GM13977 (cell line): Measurements from ENCODE around the gene FBXW5.

Experiments
- DNase-seq: peaks from one replicate; pipeline ENCODE4 v3.0.0; 2012; ENCODE audit warnings: low spot score
- CTCF ChIP-seq: IDR thresholded peaks from 2 replicates; pipeline ENCODE4 v1.5.1; 2012; ENCODE audit warnings: mild to moderate bottlenecking, control low read depth; ENCODE audit not compliant: insufficient read depth; ENCODE audit errors: extremely low read depth, missing control alignments
- in situ Hi-C: fragments of 300-500 bp; cut with MboI; formaldehyde crosslinking; loops from one replicate; pipeline ENCODE4 v1.12.0; 2022; ENCODE audit warnings: low sequenced_read_pairs, low pct_unique_long_range_greater_than_20kb, mixed read lengths, inconsistent platforms; ENCODE audit not compliant: unreplicated experiment

FBXW5 gene

GRCh38 chr9:136953771-136954269 is 9.3 kb upstream of the FBXW5 start:
- no peak for TF ChIP-seq CTCF
- in situ Hi-C loops, result no loop called here
- DNase-seq, result no peak

- DNase-seq, result no peak
- in situ Hi-C loops, result no loop called here
- no peak for TF ChIP-seq CTCF
Measured at GRCh38 chr9:136952876-136953770, 8.6 kb upstream of the FBXW5 start.

- in situ Hi-C loops, result no loop called here
- DNase-seq, result no peak
- TF ChIP-seq CTCF, result no peak
Measured at GRCh38 chr9:136952321-136952850, 7.8 kb upstream of the FBXW5 start.

GRCh38 chr9:136951541-136952320 is 7.2 kb upstream of the FBXW5 start, which contains the start of gene LCN12:
LCN12 (plus strand) TSS chr9:136952273; CDS start chr9:136952328, 55 bp downstream.
- no peak for DNase-seq
- in situ Hi-C loops, result no loop called here
- no peak for TF ChIP-seq CTCF

DNA sequence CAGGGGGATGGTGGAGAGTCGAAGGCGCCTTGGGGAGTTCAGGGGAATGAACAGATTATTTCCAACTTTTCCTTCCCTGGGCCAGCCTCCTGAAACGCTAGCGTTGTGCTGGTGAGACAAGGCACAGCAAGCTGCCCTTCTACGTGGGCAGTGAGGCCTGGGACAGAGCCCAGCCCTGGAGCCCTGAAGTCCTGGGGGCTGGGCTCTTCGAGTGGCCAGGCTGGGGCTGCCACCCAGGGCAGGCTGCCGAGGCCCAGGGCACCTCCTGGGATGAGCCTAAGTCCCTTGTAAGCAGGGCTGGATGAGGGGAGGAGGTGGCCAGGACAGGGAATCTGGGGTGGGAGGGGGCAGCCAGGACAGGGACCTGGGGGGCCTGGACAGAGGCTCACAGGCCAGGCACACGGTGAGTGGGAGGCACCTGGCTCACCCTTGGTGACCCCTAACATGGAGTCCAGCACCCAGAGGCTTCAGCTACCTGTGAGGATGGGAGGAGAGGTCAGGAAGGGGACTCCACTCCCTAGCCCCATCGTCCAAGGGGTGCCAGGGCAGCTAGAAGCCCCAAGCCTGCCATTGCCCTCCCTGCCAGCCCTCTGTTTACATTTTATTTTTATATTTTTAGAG is 6.2 kb upstream of the FBXW5 start:
- no peak for DNase-seq
- in situ Hi-C loops, result no loop called here
- TF ChIP-seq CTCF, result no peak
